Ecto neural progenitor cell (in vitro differentiated cells): ENCODE measurements around the gene C17orf78.
"Not testable (repeated sequence)": the region's sequence is repeated elsewhere in the genome, so short reads cannot be mapped to it uniquely, and the experiment has no call there.

Source experiments
- DNase-seq: peaks from one replicate; pipeline ENCODE4 v3.0.0-alpha.2; 2018; ENCODE audit warnings: low spot score

The C17orf78 gene

GRCh38 chr17:37386462-37386861 is 10.7 kb downstream of the C17orf78 start:
- no peak for DNase-seq

GRCh38 chr17:37388266-37388665 is 12.5 kb downstream of the C17orf78 start:
- DNase-seq = no peak

GRCh38 chr17:37389160-37389559 is 13.4 kb downstream of the C17orf78 start:
- DNase-seq = no peak

- DNase-seq = no peak
Measured at GRCh38 chr17:37391146-37391545, 15.4 kb downstream of the C17orf78 start.

- no peak for DNase-seq
Measured at GRCh38 chr17:37392024-37392590, 16.3 kb downstream of the C17orf78 start.

- no peak for DNase-seq
Measured at GRCh38 chr17:37393352-37393751, 17.6 kb downstream of the C17orf78 start.

GRCh38 chr17:37399265-37399803 is 23.5 kb downstream of the C17orf78 start:
- no peak for DNase-seq

GRCh38 chr17:37400505-37400904 is 24.7 kb downstream of the C17orf78 start:
- DNase-seq = no peak

GRCh38 chr17:37405522-37405921 is 29.7 kb downstream of the C17orf78 start:
- DNase-seq = not testable (repeated sequence)

GRCh38 chr17:37405955-37406634 is 30.3 kb downstream of the C17orf78 start:
- DNase-seq = no peak

GRCh38 chr17:37406635-37407461 is 31.1 kb downstream of the C17orf78 start, which contains the start of the genes ACACA and TADA2A:
Gene ACACA (minus strand): TSS chr17:37406836. CDS start chr17:37406299, 537 bp downstream.
Gene TADA2A (plus strand): TSS chr17:37406886. CDS start chr17:37411366, 4,480 bp downstream.
- peak; percentile 95 for DNase-seq

- not testable (repeated sequence) for DNase-seq
Measured at GRCh38 chr17:37408145-37408479, 32.3 kb downstream of the C17orf78 start.

- DNase-seq = no peak
Measured at GRCh38 chr17:37410357-37410756, 34.6 kb downstream of the C17orf78 start.

GRCh38 chr17:37413875-37414519 is 38.2 kb downstream of the C17orf78 start:
- no peak for DNase-seq

GRCh38 chr17:37417852-37418251 is 42.1 kb downstream of the C17orf78 start:
- no peak for DNase-seq

- no peak for DNase-seq
Measured at GRCh38 chr17:37422971-37423625, 47.3 kb downstream of the C17orf78 start.

GRCh38 chr17:37425268-37425667 is 49.5 kb downstream of the C17orf78 start:
- DNase-seq = no peak

GRCh38 chr17:37429039-37429438 is 53.3 kb downstream of the C17orf78 start:
- no peak for DNase-seq

- DNase-seq = no peak
Measured at GRCh38 chr17:37429453-37429852, 53.7 kb downstream of the C17orf78 start.

GRCh38 chr17:37430051-37430627 is 54.4 kb downstream of the C17orf78 start:
- DNase-seq = no peak

GRCh38 chr17:37432671-37433070 is 56.9 kb downstream of the C17orf78 start:
- no peak for DNase-seq
